Mucosa of stomach (tissue), 1 donor: ENCODE results near the gene CEP170B.

Source experiments
- H3K27me3 ChIP-seq: one replicate; pipeline ENCODE4 v1.7.0; 2013; ENCODE audit warnings: mild to moderate bottlenecking, low read length; ENCODE audit not compliant: control insufficient read depth, insufficient read depth
- H3K36me3 ChIP-seq: one replicate; pipeline ENCODE4 v1.7.0; 2013; ENCODE audit warnings: low read length; ENCODE audit not compliant: control insufficient read depth, insufficient read depth
- H3K4me1 ChIP-seq: one replicate; pipeline ENCODE4 v1.7.0; 2013; ENCODE audit warnings: mild to moderate bottlenecking, low read length; ENCODE audit not compliant: control insufficient read depth, insufficient read depth
- H3K4me3 ChIP-seq: one replicate; pipeline ENCODE4 v1.7.0; 2013; ENCODE audit warnings: low read length
- H3K9ac ChIP-seq: one replicate; pipeline ENCODE4 v1.7.0; 2013; ENCODE audit warnings: mild to moderate bottlenecking, low read length, moderate library complexity
- H3K9me3 ChIP-seq: one replicate; pipeline ENCODE4 v1.7.0; 2013; ENCODE audit warnings: mild to moderate bottlenecking, low read length, moderate library complexity; ENCODE audit not compliant: control insufficient read depth
- donor health status: Pancreatic carcinoma.

Gene CEP170B

DNA sequence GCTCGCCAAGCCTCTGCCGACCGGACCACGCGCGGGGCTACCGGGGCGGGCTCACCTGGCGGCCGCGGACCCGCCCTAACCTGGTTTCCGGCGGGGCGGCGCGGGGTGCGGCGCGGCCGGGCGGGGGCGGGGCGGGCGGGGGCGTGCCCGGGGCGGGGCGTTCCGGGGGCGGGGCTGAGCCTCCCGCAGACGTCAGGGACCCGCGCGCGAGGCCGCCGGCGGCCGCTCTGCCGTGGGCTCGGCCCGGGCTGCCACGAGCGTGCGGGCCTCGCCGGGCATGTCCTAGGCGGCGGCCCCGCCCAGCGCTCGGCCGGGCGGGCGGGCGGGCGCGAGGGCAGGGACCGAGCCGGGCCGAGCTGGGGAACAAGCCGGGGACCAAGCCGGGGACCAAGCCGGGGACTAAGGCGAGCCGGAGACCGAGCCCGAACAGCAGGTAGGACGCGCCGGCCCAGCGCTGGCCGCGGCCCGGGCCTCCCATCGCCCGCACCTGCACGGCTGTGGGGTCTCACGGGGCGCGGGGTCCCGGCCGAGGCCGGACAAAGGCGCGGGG, at the start of gene CEP170B:
Gene CEP170B, plus strand, starts transcription at position 188 of the 550 bp plus-strand sequence. CDS start 3,183 bp downstream, outside the sequence.
- Histone ChIP-seq H3K36me3 (no peaks in the 10 kb centered on the region), H3K4me3 (peak within 1 kb of the TSS; percentile 40), H3K9ac (peak within 1 kb of the TSS; percentile 80), H3K9me3 (no peaks in the 10 kb centered on the region), H3K4me1 (peaks cover 32% of the 10 kb centered on the region), H3K27me3 (no peaks in the 10 kb centered on the region)

DNA sequence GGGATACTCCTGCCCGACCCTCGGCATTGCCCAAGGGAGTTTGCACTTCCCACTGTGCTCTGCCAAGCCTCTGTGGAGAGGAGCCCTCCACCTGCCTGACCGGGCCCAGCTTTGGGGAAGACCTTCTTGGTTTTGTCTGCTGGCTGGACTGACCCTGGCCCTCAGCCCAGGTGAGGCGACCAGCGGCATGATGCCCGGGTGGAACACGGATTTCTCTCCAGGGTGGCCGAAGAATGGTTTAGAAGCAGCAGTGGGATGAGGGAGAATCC, 48.5 kb upstream of the CEP170B start:
- Histone ChIP-seq H3K4me3 (peak overlapping the region; percentile 20), H3K36me3 (no peaks in the 10 kb centered on the region), H3K27me3 (no peaks in the 10 kb centered on the region), H3K9ac (peak overlapping the region; percentile 78), H3K4me1 (peaks cover 17% of the 10 kb centered on the region), H3K9me3 (no peaks in the 10 kb centered on the region)

GRCh38 chr14:104817930-104818713, 46.9 kb upstream of the CEP170B start:
- Histone ChIP-seq H3K27me3 (no peaks in the 10 kb centered on the region), H3K4me1 (peaks cover 18% of the 10 kb centered on the region), H3K9ac (no peak overlapping the region), H3K36me3 (no peaks in the 10 kb centered on the region), H3K9me3 (no peaks in the 10 kb centered on the region), H3K4me3 (no peak overlapping the region)

GRCh38 chr14:104818714-104819161, 46.3 kb upstream of the CEP170B start:
- Histone ChIP-seq H3K27me3 (no peaks in the 10 kb centered on the region), H3K9me3 (no peaks in the 10 kb centered on the region)

DNA sequence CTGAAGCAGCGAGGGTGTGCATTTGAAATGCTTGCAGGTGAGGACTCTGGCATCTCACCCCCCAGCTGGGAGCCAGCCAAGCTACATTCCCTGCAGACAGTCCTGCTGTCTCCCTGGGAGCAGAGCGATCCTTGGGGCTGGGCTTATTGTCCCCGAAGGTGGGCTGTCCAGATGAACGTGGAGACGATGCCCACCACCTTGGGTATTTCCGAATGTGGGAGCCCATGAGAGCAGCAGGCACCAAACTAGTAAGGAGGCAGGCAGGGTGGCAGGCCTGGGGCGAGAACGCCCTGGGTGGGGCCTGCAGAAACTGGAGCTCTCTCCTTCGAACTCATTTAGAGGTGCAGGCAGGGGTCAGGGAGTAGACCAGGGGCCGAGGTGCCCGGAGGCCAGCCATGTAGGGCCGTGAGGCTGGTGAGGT, 45.7 kb upstream of the CEP170B start:
- Histone ChIP-seq H3K27me3 (no peaks in the 10 kb centered on the region), H3K36me3 (no peaks in the 10 kb centered on the region), H3K9me3 (no peaks in the 10 kb centered on the region), H3K4me1 (peaks cover 18% of the 10 kb centered on the region), H3K9ac (no peak overlapping the region), H3K4me3 (no peak overlapping the region)

More at GRCh38 chr14:104818714-104819161, 46.3 kb upstream of the CEP170B start:
- Histone ChIP-seq H3K36me3 (no peaks in the 10 kb centered on the region), H3K4me3 (no peak overlapping the region), H3K4me1 (peaks cover 18% of the 10 kb centered on the region), H3K9ac (no peak overlapping the region)

- Histone ChIP-seq H3K27me3 (peaks cover 8% of the 10 kb centered on the region), H3K36me3 (no peaks in the 10 kb centered on the region), H3K4me1 (peaks cover 22% of the 10 kb centered on the region), H3K4me3 (no peak overlapping the region), H3K9me3 (no peaks in the 10 kb centered on the region), H3K9ac (no peak overlapping the region)
These were observed 44.3 kb upstream of the CEP170B start for GRCh38 chr14:104820669-104821228.

DNA sequence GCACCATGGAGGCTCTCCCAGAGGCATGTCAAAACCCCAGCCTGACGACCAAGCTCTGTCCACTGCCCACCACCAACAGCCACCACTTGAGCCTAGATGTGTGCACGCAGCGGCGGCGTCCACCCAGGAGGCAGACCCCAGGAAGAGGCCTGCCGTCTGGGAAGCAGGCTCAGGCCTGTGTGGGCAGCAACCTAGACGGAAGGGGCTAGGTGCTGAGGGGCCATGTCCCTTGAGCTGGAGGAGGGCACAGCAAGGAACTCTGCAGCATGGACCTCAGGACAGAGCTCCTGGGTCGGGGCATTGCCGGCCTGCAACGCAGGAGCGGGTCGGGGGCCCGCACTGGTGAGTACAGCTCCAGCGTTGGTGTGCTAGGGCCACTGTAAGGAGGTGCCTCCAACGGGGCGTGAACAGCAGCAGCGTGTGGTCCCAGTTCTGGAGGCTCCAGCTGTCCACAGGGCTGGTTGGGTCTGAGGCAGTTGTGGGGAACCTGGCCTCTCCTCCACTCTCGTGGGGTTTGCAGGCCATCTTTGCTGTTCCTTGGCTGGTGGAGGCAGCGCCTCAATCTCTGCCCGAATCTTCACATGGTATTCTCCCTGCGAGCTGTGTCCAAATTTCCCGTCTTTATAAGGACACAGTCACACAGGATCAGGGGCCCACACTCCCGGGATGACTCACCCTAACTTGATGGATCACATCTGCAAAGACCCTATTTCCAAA, 43.7 kb upstream of the CEP170B start:
- no peak overlapping the region for H3K9ac ChIP-seq
- H3K4me3 ChIP-seq: no peak overlapping the region

GRCh38 chr14:104821971-104822608, 43.0 kb upstream of the CEP170B start:
- Histone ChIP-seq H3K36me3 (no peaks in the 10 kb centered on the region), H3K9ac (no peak overlapping the region), H3K27me3 (peaks cover 8% of the 10 kb centered on the region), H3K9me3 (no peaks in the 10 kb centered on the region), H3K4me1 (peaks cover 23% of the 10 kb centered on the region), H3K4me3 (no peak overlapping the region)

More for the DNA sequence above, 43.7 kb upstream of the CEP170B start:
- Histone ChIP-seq H3K27me3 (peaks cover 8% of the 10 kb centered on the region), H3K4me1 (peaks cover 26% of the 10 kb centered on the region), H3K36me3 (no peaks in the 10 kb centered on the region), H3K9me3 (no peaks in the 10 kb centered on the region)

DNA sequence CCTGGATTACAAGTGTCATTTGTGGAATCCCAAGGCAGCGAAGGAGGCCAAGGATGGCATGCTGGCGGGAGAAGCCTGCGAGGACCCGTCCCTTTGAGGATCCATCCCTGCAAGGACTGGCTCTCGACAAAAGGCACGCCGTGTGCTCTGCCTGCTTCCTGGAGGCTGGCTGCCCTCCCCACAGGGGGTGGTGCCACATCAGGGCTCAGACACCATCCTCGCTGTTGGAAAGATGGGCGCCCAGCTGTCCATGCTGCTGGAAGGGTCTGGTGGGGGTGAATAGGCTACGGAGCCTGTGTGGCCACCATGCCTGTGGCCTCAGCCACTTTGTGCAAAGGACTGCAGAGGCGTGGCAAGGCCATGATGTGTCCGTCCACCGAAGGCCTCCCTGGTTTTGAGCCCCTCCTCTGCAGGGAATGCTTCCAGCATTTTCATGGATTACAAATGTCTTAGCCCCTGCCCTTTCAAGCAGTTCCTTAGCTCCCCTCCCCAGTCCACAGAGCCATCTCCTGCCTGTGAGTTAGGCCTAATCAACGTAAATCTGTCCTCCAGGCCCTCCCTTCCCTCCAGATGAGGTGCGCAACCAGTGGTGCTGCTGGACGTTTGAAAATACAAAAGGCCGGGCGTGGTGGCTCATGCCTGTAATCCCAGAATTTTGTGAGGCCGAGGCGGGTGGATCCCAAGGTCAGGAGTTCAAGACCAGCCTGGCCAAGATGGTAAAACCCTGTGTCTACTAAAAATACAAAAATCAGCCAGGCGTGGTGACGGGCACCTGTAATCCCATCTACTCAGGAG, 42.0 kb upstream of the CEP170B start:
- H3K4me3 ChIP-seq: no peak overlapping the region
- peaks cover 13% of the 10 kb centered on the region for H3K27me3 ChIP-seq
- no peaks in the 10 kb centered on the region for H3K9me3 ChIP-seq
- H3K36me3 ChIP-seq: no peaks in the 10 kb centered on the region
- H3K4me1 ChIP-seq: peaks cover 31% of the 10 kb centered on the region
- H3K9ac ChIP-seq: no peak overlapping the region

DNA sequence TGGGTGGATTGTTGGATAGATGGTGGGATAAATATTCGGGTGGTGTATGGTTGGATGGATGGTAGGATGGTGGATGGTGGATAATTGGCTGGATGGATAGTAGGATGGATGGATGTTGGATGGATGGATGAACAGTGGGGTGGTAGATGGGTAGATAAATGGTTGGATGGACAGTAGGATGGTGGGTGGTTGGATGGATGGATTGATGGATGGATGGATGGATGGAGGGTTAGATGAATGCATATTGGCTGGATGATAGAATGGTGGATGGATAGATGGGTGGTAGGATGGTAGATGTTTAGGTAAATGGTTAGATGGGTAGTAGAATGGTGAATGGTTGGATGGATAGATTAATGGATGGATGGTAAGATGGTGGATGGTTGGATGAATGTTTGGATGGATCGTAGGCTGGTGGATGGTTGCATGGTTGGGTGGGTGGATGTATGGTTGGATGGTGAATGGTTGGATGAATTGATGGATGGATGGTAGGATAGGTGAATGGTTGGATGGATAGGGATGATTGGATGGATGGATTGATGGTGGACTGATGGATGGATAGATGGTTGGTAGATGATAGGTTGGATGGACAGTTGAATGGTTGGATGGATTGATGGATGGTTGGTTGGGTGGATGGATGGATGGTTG, 40.6 kb upstream of the CEP170B start:
- H3K27me3 ChIP-seq: peaks cover 13% of the 10 kb centered on the region
- no peaks in the 10 kb centered on the region for H3K9me3 ChIP-seq
- H3K36me3 ChIP-seq: no peaks in the 10 kb centered on the region
- H3K9ac ChIP-seq: no peak overlapping the region
- peaks cover 31% of the 10 kb centered on the region for H3K4me1 ChIP-seq
- H3K4me3 ChIP-seq: no peak overlapping the region
